GM13976 (cell line): ENCODE measurements around the gene LIMK1.

Experiments used
- DNase-seq: peaks from one replicate; pipeline ENCODE4 v3.0.0; 2012; ENCODE audit warnings: low spot score
- CTCF ChIP-seq: IDR thresholded peaks from 2 replicates; pipeline ENCODE4 v1.5.1; 2012; ENCODE audit warnings: borderline replicate concordance, mild to moderate bottlenecking; ENCODE audit not compliant: insufficient read depth; ENCODE audit errors: extremely low read depth, missing control alignments, control extremely low read depth
- in situ Hi-C: fragments of 300-500 bp; cut with MboI; formaldehyde crosslinking; loops from one replicate; pipeline ENCODE4 v1.12.0; 2022; ENCODE audit warnings: low sequenced_read_pairs, mixed read lengths, inconsistent platforms; ENCODE audit not compliant: unreplicated experiment

LIMK1 gene

GRCh38 chr7:74082770-74083116 is 861 bp upstream of the LIMK1 start:
- TF ChIP-seq CTCF = no peak
- in situ Hi-C loops = no loop called here
- DNase-seq = no peak

- peak; percentile 75 for DNase-seq
- no peak for TF ChIP-seq CTCF
- in situ Hi-C loops = no loop called here
These were observed 521 bp downstream of the LIMK1 start for GRCh38 chr7:74083928-74084721.

- no peak for DNase-seq
- TF ChIP-seq CTCF = no peak
- in situ Hi-C loops = no loop called here
These were observed 1.3 kb downstream of the LIMK1 start for GRCh38 chr7:74084722-74085578.

- in situ Hi-C loops = no loop called here
- DNase-seq = no peak
- TF ChIP-seq CTCF = no peak
These were observed 4.3 kb downstream of the LIMK1 start for GRCh38 chr7:74087791-74088453.

GRCh38 chr7:74092321-74092963 is 8.8 kb downstream of the LIMK1 start:
- in situ Hi-C loops = no loop called here
- peak; percentile 70 for DNase-seq
- no peak for TF ChIP-seq CTCF

- no peak for TF ChIP-seq CTCF
- peak; percentile 89 for DNase-seq
- in situ Hi-C loops = no loop called here
These were observed 9.4 kb downstream of the LIMK1 start for GRCh38 chr7:74092964-74093471.
